WTC11 (cell line): ENCODE measurements around the gene BMP8A.

Experiments used
- CTCF ChIP-seq: fragments of 200-600 bp; IDR thresholded peaks from 2 replicates; pipeline ENCODE4 v1.8.0; 2022; ENCODE audit warnings: antibody characterized with exemption
- RELA ChIP-seq: sonication (generic); formaldehyde crosslinking; IDR thresholded peaks from 2 replicates; pipeline ENCODE4 v1.8.1; 2022; ENCODE audit warnings: missing genetic modification reagents, mild to moderate bottlenecking, borderline replicate concordance
- SP1 ChIP-seq: sonication (generic); formaldehyde crosslinking; conservative IDR thresholded peaks from 2 replicates; pipeline ENCODE4 v1.8.1; 2022; ENCODE audit warnings: missing genetic modification reagents
- USF2 ChIP-seq: sonication (generic); formaldehyde crosslinking; IDR thresholded peaks from 2 replicates; pipeline ENCODE4 v1.8.1; 2023; ENCODE audit warnings: mild to moderate bottlenecking, missing genetic modification reagents, moderate library complexity
- ZNF512 ChIP-seq: sonication (generic); formaldehyde crosslinking; IDR thresholded peaks from 2 replicates; pipeline ENCODE4 v1.8.1; 2022; ENCODE audit warnings: missing genetic modification reagents, borderline replicate concordance

- no peak for TF ChIP-seq ZNF512 (CRISPR knock-in tag)
- no peak for TF ChIP-seq USF2 (CRISPR knock-in tag)
- TF ChIP-seq RELA (CRISPR knock-in tag): no peak
- TF ChIP-seq CTCF: no peak
- TF ChIP-seq SP1 (CRISPR knock-in tag): no peak
These were observed 24.9 kb upstream of the BMP8A start for GRCh38 chr1:39466413-39467107.
